AG09309 (cell line): ENCODE data around the gene DVL2.

Experiments used
- DNase-seq: peaks from one replicate; pipeline ENCODE4 v3.0.0-alpha.2; 2010; ENCODE audit warnings: low read depth
- H3K4me3 ChIP-seq: 2 replicates; pipeline ENCODE4 v1.5.1; 2011; ENCODE audit warnings: mild to moderate bottlenecking, low read depth, low read length, moderate library complexity; ENCODE audit not compliant: control insufficient read depth
- CTCF ChIP-seq: IDR thresholded peaks from 2 replicates; pipeline ENCODE4 v1.5.1; 2011; ENCODE audit warnings: mild to moderate bottlenecking, low read depth, low read length, inconsistent platforms; ENCODE audit not compliant: insufficient read depth, control insufficient read depth; ENCODE audit errors: missing control alignments

DVL2 gene

GRCh38 chr17:7261379-7262191, 27.3 kb upstream of the DVL2 start:
- DNase-seq, result no peak
- H3K4me3 ChIP-seq, result peak overlapping the region; percentile 36
- TF ChIP-seq CTCF, result no peak

- peak overlapping the region; percentile 36 for H3K4me3 ChIP-seq
- DNase-seq, result no peak
Measured at GRCh38 chr17:7260651-7261378, 26.5 kb upstream of the DVL2 start.

GRCh38 chr17:7260151-7260550, 25.8 kb upstream of the DVL2 start:
- H3K4me3 ChIP-seq, result no peak overlapping the region
- no peak for TF ChIP-seq CTCF
- no peak for DNase-seq

More at GRCh38 chr17:7260651-7261378, 26.5 kb upstream of the DVL2 start:
- no peak for TF ChIP-seq CTCF

DNA sequence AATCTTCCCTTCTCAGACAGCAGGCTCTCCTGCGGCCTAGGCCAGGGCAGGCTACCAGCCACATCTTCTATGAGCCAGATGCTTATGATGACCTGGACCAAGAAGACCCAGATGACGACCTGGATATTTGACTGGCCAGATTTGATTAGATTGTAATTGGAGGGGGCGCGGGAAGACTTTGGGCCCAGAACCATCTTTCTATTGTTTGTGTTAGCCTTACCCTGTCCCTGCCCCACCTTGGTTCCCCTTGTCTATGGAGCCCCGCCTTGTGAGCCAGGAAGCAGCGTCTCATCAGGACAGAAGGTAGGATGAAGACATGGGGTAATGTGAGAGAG, 25.2 kb upstream of the DVL2 start:
- TF ChIP-seq CTCF, result no peak
- no peak overlapping the region for H3K4me3 ChIP-seq
- DNase-seq, result no peak

DNA sequence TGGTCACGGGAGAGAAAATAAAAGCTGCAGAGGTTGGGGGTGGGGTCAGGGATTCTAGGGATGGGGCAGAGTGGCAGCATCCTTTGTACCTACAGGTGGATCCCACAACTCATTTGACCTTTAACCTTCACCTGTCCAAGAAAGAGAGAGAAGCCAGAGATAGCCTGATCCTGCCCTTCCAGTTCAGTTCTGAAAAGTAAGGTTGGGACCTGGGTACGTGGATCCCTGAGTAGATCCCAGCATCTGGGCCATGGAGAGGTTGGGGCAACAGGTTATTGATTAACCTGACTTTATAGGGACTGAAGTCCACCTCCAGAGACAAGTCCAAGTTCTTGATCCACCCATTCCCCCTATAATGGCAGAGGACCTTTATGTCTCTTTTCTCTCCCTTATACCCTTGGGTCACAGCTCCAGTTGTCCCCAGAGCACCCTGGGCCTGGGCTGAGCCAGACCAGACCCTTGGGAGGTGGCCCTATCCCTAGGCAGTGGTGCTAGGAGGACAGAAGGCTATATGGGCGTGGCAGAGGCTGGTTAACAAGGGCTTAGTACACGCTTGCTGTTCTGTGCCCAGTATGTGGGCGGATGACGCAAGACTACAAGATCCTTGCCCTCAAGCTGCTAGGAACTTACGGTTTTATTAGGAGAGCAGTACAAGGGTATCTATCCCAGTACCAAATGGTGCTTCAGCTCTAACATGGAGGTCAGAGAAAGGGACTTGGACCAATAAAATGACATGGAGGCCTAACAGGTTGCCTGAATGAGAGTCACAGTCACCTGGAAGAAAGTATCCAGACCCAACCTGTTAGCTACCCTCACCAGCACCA, 24.6 kb upstream of the DVL2 start:
- TF ChIP-seq CTCF, result no peak
- no peak overlapping the region for H3K4me3 ChIP-seq
- DNase-seq, result no peak

DNA sequence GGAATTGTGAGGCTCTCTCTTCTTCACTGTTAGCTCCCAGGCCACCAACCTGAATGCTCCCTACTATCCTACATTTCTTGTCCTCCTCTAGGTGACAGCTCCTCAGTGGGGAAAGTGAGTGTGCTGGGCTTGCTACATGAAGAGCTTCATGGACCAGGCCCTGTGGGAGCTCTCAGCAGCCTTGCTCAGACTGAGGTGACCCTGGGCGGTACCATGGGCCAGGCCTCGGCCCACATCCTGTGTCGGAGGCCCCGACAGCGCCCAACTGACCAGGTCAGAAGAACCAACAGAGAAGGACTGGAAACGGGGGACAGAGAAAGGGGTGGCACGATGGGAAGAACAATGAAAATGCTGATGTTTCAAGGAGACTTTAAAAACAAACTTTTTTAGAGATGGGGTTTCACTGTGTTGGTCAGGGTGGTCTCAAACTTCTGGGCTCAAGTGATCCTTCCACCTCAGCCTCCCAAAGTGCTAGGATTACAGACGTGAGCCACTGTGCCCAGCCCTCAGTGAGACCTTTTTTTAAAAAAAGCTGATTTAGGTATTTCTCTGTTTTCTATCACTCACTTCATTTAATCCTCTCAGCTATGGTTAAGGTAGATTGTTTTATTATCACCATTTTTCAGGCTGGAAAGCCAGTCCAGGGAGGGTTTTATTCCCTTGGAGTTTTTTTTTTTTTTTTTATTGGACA, 22.6 kb upstream of the DVL2 start:
- DNase-seq, result no peak
- no peak for TF ChIP-seq CTCF
- no peak overlapping the region for H3K4me3 ChIP-seq
